GM12864 (cell line): ENCODE measurements around the gene SNAP29.

Experiments used
- DNase-seq: peaks from one replicate; pipeline ENCODE4 v3.0.0-alpha.2; 2011; ENCODE audit warnings: low read depth
- H3K4me3 ChIP-seq: 2 replicates; pipeline ENCODE4 v1.5.1; 2011; ENCODE audit warnings: mild to moderate bottlenecking, low read depth, low read length, control low read depth
- TF ChIP-seq, protein P1 (sequence below): IDR thresholded peaks from 2 replicates; pipeline ENCODE4 v1.5.1; 2011; ENCODE audit warnings: low read depth, mild to moderate bottlenecking, moderate library complexity, low read length, control low read depth, inconsistent platforms; ENCODE audit errors: missing control alignments

SNAP29 gene

GRCh38 chr22:20909543-20910303 is 50.9 kb downstream of the SNAP29 start:
- H3K4me3 ChIP-seq: no peak overlapping the region
- no peak for DNase-seq
- TF ChIP-seq, protein P1, sequence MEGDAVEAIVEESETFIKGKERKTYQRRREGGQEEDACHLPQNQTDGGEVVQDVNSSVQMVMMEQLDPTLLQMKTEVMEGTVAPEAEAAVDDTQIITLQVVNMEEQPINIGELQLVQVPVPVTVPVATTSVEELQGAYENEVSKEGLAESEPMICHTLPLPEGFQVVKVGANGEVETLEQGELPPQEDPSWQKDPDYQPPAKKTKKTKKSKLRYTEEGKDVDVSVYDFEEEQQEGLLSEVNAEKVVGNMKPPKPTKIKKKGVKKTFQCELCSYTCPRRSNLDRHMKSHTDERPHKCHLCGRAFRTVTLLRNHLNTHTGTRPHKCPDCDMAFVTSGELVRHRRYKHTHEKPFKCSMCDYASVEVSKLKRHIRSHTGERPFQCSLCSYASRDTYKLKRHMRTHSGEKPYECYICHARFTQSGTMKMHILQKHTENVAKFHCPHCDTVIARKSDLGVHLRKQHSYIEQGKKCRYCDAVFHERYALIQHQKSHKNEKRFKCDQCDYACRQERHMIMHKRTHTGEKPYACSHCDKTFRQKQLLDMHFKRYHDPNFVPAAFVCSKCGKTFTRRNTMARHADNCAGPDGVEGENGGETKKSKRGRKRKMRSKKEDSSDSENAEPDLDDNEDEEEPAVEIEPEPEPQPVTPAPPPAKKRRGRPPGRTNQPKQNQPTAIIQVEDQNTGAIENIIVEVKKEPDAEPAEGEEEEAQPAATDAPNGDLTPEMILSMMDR: no peak

GRCh38 chr22:20912494-20912893 is 53.7 kb downstream of the SNAP29 start:
- H3K4me3 ChIP-seq: no peak overlapping the region

GRCh38 chr22:20916916-20917810 is 58.4 kb downstream of the SNAP29 start, which contains the start of gene CRKL:
CRKL (plus strand) TSS chr22:20917407; CDS start chr22:20917935, 528 bp downstream.
- DNase-seq: peak; percentile 91
- H3K4me3 ChIP-seq: peak within 1 kb of the TSS; percentile 99
- TF ChIP-seq, protein P1: peak; percentile 96

More at GRCh38 chr22:20912494-20912893, 53.7 kb downstream of the SNAP29 start:
- TF ChIP-seq, protein P1: no peak
- no peak for DNase-seq

GRCh38 chr22:20918663-20919218 is 59.9 kb downstream of the SNAP29 start:
- peak overlapping the region; percentile 99 for H3K4me3 ChIP-seq
- TF ChIP-seq, protein P1: no peak
- DNase-seq: no peak

GRCh38 chr22:20919718-20920117 is 60.9 kb downstream of the SNAP29 start:
- no peak for DNase-seq
- peak overlapping the region; percentile 99 for H3K4me3 ChIP-seq
- TF ChIP-seq, protein P1: no peak

GRCh38 chr22:20920881-20921203 is 62.0 kb downstream of the SNAP29 start:
- peak overlapping the region; percentile 99 for H3K4me3 ChIP-seq
- DNase-seq: no peak
- TF ChIP-seq, protein P1: no peak
